GM23338 (cell line): ENCODE measurements around the gene PDHB. TPM values are rescaled to one million over a fixed set of nuclear protein-coding genes. Genes with fewer than 3 reads are reported as not detected.
A peak's percentile ranks its signal among the peaks of the same experiment; 100 is the strongest.

Experiments
- ATAC-seq: fragments of 200-7000 bp; cut with Tn5 transposase; 3 replicates; pipeline ENCODE4 v1.9.1; 2020
- DNase-seq: peaks from one replicate; pipeline ENCODE4 v3.0.0-alpha.2; 2015; ENCODE audit warnings: low spot score
- H2AFZ ChIP-seq: fragments of 200-600 bp; sonication (generic); 2 replicates; pipeline ENCODE4 v1.8.0; 2016; ENCODE audit warnings: antibody characterized with exemption, mild to moderate bottlenecking, moderate library complexity
- H3F3A ChIP-seq: fragments of 200-600 bp; sonication (generic); replicated peaks from 2 replicates; pipeline ENCODE4 v1.8.0; 2017; ENCODE audit warnings: antibody characterized with exemption, mixed run types, low read depth
- H3K27ac ChIP-seq: fragments of 200-600 bp; sonication (generic); 2 replicates; pipeline ENCODE4 v1.6.1; 2016; ENCODE audit warnings: low read depth
- H3K27me3 ChIP-seq: fragments of 200-600 bp; sonication (generic); 2 replicates; pipeline ENCODE4 v1.8.0; 2016; ENCODE audit warnings: mild to moderate bottlenecking, mixed run types, moderate library complexity; ENCODE audit not compliant: insufficient read depth
- H3K36me3 ChIP-seq: fragments of 200-600 bp; sonication (generic); 2 replicates; pipeline ENCODE4 v1.8.0; 2016; ENCODE audit warnings: mild to moderate bottlenecking; ENCODE audit not compliant: insufficient read depth
- H3K4me1 ChIP-seq: fragments of 200-600 bp; sonication (generic); 2 replicates; pipeline ENCODE4 v1.8.0; 2016; ENCODE audit warnings: mild to moderate bottlenecking, moderate library complexity; ENCODE audit not compliant: insufficient read depth
- H3K4me2 ChIP-seq: fragments of 200-600 bp; sonication (generic); 2 replicates; pipeline ENCODE4 v1.7.1; 2017; ENCODE audit warnings: mixed run types
- H3K4me3 ChIP-seq: fragments of 200-600 bp; sonication (generic); 2 replicates; pipeline ENCODE4 v1.6.1; 2016; ENCODE audit warnings: mixed run types
- H3K79me2 ChIP-seq: fragments of 200-600 bp; sonication (generic); replicated peaks from 2 replicates; pipeline ENCODE4 v1.8.0; 2017; ENCODE audit warnings: mild to moderate bottlenecking; ENCODE audit not compliant: insufficient read depth
- H3K9me2 ChIP-seq: fragments of 200-600 bp; sonication (generic); 2 replicates; pipeline ENCODE4 v1.8.0; 2017; ENCODE audit not compliant: insufficient read depth
- H4K20me1 ChIP-seq: fragments of 200-600 bp; sonication (generic); replicated peaks from 2 replicates; pipeline ENCODE4 v1.8.0; 2017; ENCODE audit warnings: mild to moderate bottlenecking; ENCODE audit not compliant: insufficient read depth
- H3K27ac Mint-ChIP-seq: 2 replicates; pipeline ENCODE4 v1.8.0; 2020; ENCODE audit warnings: inconsistent platforms, mild to moderate bottlenecking, moderate library complexity, mixed read lengths
- H3K27me3 Mint-ChIP-seq: 3 replicates; pipeline ENCODE4 v1.8.0; 2022; ENCODE audit warnings: low read depth, mild to moderate bottlenecking, moderate library complexity, mixed read lengths, inconsistent platforms; ENCODE audit not compliant: insufficient read depth, poor library complexity
- H3K36me3 Mint-ChIP-seq: 3 replicates; pipeline ENCODE4 v1.8.0; 2021; ENCODE audit warnings: low read depth, mild to moderate bottlenecking, inconsistent platforms, moderate library complexity, mixed read lengths
- H3K4me1 Mint-ChIP-seq: 3 replicates; pipeline ENCODE4 v1.8.0; 2020; ENCODE audit warnings: mild to moderate bottlenecking, inconsistent platforms, mixed read lengths
- H3K4me3 Mint-ChIP-seq: 3 replicates; pipeline ENCODE4 v1.8.0; 2021; ENCODE audit warnings: moderate library complexity, mild to moderate bottlenecking, inconsistent platforms, mixed read lengths
- H3K9me3 Mint-ChIP-seq: 3 replicates; pipeline ENCODE4 v1.8.0; 2020; ENCODE audit warnings: moderate library complexity, mild to moderate bottlenecking, inconsistent platforms, mixed read lengths
- EZH2phosphoT487 ChIP-seq: fragments of 200-600 bp; sonication (generic); IDR thresholded peaks from one replicate; pipeline ENCODE4 v1.8.1; 2018; ENCODE audit warnings: antibody characterized with exemption; ENCODE audit not compliant: unreplicated experiment
- NANOG ChIP-seq: IDR thresholded peaks from 2 replicates; pipeline ENCODE4 v1.6.1; 2016; ENCODE audit warnings: antibody characterized with exemption, borderline replicate concordance
- ZNF114 ChIP-seq: fragments of 250-450 bp; sonication (Bioruptor Pico); IDR thresholded peaks from 2 replicates; pipeline ENCODE4 v1.5.0; 2020; ENCODE audit warnings: mild to moderate bottlenecking, moderate library complexity
- polyA plus RNA-seq: library from polyadenylated mRNA; unstranded; fragments of >200 nt; fragmentation: Nextera tagmentation; extraction: Ambion mirVana; gene quantifications from 2 replicates; pipeline ENCODE4 v1.2.1, GENCODE V29; 2016
- total RNA-seq: library from RNA; depleted of rRNA; stranded (reverse); fragments of >200 nt; shearing (Covaris generic); gene quantifications from 2 replicates; pipeline ENCODE4 v1.2.3, GENCODE V29; 2014
- TF ChIP-seq, protein P1 (sequence below): IDR thresholded peaks from one replicate; pipeline ENCODE4 v1.6.1; 2018; ENCODE audit warnings: antibody characterized with exemption; ENCODE audit not compliant: unreplicated experiment
- TF ChIP-seq, protein P2 (sequence below): fragments of 250-450 bp; sonication (Bioruptor Pico); IDR thresholded peaks from 2 replicates; pipeline ENCODE4 v1.5.0; 2020; ENCODE audit warnings: mild to moderate bottlenecking, moderate library complexity
- TF ChIP-seq, protein P3 (sequence below): IDR thresholded peaks from 2 replicates; pipeline ENCODE4 v1.6.1; 2016; ENCODE audit warnings: antibody characterized with exemption
- TF ChIP-seq, protein P4 (sequence below), 2 experiments: fragments of 200-600 bp in 1 of 2; sonication (generic) in 1 of 2; conservative IDR thresholded peaks; 2 replicates each; pipeline versions ENCODE4 v1.5.1 to v1.6.1; 2016 to 2017; ENCODE audit warnings: antibody characterized with exemption in 2 of 2, low read depth in 2 of 2, mild to moderate bottlenecking in 2 of 2, moderate library complexity in 1 of 2

Gene PDHB
- total and polyA plus RNA-seq, 2 experiments from 2014 or later = 172 to 222 TPM

DNA sequence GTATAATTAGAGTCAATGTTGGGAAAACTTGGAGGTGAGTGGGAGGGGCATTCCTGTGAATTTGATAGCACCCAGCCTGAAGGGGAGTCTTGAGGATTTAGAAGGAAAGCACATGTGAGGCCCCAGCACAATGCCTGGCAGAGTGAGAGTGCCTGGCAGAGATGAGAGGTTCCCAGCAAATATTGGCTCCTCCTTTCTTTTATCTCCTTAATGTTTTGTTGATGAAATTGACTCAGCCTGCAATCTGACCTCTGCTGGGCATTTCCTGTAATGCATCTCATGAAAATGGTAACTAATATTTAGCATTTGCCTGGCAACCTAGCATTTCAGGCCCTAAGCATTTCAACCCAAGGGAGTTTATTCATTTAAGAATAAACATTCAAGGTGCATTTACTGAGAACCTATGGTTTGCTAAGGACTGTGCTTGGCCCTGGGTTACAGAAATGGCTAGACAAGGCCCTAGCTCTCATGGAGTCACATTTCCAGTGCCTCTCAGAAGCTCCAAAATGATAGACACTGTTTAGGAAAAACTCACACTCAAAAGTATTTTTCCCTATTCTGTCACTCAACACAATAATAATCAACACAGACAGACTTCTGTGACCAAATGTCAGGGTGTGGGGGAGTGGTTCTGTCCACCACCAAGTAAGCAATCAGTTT, 19.0 kb downstream of the PDHB start:
- Histone ChIP-seq H3K4me3 (no peak overlapping the region), H3K4me1 (no peaks in the 10 kb centered on the region; the same call in 1 of the 2 replicates), H4K20me1 (no peaks in the 10 kb centered on the region; the same call in 1 of the 2 replicates), H3K4me2 (no peak overlapping the region), H3K36me3 (no peaks in the 10 kb centered on the region), H3K79me2 (no peaks in the 10 kb centered on the region), H3K9me2 (no peaks in the 10 kb centered on the region), H3F3A (no peaks in the 10 kb centered on the region), H3K27me3 (no peaks in the 10 kb centered on the region), H2AFZ (no peak overlapping the region), H3K27ac (no peak overlapping the region)
- ATAC-seq = peak; percentile 68
- H3K36me3 Mint-ChIP-seq = no peaks in the 10 kb centered on the region
- peaks cover 8% of the 10 kb centered on the region for H3K27me3 Mint-ChIP-seq
- no peak overlapping the region for H3K4me3 Mint-ChIP-seq
- peaks cover 23% of the 10 kb centered on the region for H3K4me1 Mint-ChIP-seq
- peak; percentile 80 for DNase-seq
- TF ChIP-seq, protein P1, sequence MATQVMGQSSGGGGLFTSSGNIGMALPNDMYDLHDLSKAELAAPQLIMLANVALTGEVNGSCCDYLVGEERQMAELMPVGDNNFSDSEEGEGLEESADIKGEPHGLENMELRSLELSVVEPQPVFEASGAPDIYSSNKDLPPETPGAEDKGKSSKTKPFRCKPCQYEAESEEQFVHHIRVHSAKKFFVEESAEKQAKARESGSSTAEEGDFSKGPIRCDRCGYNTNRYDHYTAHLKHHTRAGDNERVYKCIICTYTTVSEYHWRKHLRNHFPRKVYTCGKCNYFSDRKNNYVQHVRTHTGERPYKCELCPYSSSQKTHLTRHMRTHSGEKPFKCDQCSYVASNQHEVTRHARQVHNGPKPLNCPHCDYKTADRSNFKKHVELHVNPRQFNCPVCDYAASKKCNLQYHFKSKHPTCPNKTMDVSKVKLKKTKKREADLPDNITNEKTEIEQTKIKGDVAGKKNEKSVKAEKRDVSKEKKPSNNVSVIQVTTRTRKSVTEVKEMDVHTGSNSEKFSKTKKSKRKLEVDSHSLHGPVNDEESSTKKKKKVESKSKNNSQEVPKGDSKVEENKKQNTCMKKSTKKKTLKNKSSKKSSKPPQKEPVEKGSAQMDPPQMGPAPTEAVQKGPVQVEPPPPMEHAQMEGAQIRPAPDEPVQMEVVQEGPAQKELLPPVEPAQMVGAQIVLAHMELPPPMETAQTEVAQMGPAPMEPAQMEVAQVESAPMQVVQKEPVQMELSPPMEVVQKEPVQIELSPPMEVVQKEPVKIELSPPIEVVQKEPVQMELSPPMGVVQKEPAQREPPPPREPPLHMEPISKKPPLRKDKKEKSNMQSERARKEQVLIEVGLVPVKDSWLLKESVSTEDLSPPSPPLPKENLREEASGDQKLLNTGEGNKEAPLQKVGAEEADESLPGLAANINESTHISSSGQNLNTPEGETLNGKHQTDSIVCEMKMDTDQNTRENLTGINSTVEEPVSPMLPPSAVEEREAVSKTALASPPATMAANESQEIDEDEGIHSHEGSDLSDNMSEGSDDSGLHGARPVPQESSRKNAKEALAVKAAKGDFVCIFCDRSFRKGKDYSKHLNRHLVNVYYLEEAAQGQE = no peak
- TF ChIP-seq, protein P2, sequence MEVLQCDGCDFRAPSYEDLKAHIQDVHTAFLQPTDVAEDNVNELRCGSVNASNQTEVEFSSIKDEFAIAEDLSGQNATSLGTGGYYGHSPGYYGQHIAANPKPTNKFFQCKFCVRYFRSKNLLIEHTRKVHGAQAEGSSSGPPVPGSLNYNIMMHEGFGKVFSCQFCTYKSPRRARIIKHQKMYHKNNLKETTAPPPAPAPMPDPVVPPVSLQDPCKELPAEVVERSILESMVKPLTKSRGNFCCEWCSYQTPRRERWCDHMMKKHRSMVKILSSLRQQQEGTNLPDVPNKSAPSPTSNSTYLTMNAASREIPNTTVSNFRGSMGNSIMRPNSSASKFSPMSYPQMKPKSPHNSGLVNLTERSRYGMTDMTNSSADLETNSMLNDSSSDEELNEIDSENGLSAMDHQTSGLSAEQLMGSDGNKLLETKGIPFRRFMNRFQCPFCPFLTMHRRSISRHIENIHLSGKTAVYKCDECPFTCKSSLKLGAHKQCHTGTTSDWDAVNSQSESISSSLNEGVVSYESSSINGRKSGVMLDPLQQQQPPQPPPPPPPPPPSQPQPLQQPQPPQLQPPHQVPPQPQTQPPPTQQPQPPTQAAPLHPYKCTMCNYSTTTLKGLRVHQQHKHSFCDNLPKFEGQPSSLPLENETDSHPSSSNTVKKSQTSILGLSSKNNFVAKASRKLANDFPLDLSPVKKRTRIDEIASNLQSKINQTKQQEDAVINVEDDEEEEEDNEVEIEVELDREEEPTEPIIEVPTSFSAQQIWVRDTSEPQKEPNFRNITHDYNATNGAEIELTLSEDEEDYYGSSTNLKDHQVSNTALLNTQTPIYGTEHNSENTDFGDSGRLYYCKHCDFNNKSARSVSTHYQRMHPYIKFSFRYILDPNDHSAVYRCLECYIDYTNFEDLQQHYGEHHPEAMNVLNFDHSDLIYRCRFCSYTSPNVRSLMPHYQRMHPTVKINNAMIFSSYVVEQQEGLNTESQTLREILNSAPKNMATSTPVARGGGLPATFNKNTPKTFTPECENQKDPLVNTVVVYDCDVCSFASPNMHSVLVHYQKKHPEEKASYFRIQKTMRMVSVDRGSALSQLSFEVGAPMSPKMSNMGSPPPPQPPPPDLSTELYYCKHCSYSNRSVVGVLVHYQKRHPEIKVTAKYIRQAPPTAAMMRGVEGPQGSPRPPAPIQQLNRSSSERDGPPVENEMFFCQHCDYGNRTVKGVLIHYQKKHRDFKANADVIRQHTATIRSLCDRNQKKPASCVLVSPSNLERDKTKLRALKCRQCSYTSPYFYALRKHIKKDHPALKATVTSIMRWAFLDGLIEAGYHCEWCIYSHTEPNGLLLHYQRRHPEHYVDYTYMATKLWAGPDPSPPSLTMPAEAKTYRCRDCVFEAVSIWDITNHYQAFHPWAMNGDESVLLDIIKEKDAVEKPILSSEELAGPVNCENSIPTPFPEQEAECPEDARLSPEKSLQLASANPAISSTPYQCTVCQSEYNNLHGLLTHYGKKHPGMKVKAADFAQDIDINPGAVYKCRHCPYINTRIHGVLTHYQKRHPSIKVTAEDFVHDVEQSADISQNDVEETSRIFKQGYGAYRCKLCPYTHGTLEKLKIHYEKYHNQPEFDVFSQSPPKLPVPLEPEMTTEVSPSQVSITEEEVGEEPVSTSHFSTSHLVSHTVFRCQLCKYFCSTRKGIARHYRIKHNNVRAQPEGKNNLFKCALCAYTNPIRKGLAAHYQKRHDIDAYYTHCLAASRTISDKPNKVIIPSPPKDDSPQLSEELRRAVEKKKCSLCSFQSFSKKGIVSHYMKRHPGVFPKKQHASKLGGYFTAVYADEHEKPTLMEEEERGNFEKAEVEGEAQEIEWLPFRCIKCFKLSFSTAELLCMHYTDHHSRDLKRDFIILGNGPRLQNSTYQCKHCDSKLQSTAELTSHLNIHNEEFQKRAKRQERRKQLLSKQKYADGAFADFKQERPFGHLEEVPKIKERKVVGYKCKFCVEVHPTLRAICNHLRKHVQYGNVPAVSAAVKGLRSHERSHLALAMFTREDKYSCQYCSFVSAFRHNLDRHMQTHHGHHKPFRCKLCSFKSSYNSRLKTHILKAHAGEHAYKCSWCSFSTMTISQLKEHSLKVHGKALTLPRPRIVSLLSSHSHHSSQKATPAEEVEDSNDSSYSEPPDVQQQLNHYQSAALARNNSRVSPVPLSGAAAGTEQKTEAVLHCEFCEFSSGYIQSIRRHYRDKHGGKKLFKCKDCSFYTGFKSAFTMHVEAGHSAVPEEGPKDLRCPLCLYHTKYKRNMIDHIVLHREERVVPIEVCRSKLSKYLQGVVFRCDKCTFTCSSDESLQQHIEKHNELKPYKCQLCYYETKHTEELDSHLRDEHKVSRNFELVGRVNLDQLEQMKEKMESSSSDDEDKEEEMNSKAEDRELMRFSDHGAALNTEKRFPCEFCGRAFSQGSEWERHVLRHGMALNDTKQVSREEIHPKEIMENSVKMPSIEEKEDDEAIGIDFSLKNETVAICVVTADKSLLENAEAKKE = no peak
- TF ChIP-seq, protein P3, sequence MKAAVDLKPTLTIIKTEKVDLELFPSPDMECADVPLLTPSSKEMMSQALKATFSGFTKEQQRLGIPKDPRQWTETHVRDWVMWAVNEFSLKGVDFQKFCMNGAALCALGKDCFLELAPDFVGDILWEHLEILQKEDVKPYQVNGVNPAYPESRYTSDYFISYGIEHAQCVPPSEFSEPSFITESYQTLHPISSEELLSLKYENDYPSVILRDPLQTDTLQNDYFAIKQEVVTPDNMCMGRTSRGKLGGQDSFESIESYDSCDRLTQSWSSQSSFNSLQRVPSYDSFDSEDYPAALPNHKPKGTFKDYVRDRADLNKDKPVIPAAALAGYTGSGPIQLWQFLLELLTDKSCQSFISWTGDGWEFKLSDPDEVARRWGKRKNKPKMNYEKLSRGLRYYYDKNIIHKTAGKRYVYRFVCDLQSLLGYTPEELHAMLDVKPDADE = no peak
- no peak for TF ChIP-seq NANOG
- TF ChIP-seq ZNF114 (CRISPR knock-in tag) = no peak
- TF ChIP-seq, protein P4, sequence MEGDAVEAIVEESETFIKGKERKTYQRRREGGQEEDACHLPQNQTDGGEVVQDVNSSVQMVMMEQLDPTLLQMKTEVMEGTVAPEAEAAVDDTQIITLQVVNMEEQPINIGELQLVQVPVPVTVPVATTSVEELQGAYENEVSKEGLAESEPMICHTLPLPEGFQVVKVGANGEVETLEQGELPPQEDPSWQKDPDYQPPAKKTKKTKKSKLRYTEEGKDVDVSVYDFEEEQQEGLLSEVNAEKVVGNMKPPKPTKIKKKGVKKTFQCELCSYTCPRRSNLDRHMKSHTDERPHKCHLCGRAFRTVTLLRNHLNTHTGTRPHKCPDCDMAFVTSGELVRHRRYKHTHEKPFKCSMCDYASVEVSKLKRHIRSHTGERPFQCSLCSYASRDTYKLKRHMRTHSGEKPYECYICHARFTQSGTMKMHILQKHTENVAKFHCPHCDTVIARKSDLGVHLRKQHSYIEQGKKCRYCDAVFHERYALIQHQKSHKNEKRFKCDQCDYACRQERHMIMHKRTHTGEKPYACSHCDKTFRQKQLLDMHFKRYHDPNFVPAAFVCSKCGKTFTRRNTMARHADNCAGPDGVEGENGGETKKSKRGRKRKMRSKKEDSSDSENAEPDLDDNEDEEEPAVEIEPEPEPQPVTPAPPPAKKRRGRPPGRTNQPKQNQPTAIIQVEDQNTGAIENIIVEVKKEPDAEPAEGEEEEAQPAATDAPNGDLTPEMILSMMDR (conservative IDR thresholded peaks at IDR 0.05; ENCODE audit: low read depth in 2 of 2) = peak; percentile 74 to 80
- no peak for TF ChIP-seq EZH2phosphoT487
- peak overlapping the region; percentile 16; the same call in 1 of the 2 replicates for H3K27ac Mint-ChIP-seq
- no peaks in the 10 kb centered on the region for H3K9me3 Mint-ChIP-seq
